BE2C (cell line): ENCODE measurements around the gene RIN3.

ENCODE experiments used
- DNase-seq: peaks from one replicate; pipeline ENCODE4 v3.0.0-alpha.2; 2020
- H3K27me3 ChIP-seq: fragments of 250-450 bp; sonication (Bioruptor Pico); 2 replicates; pipeline ENCODE4 v1.5.1; 2020; ENCODE audit warnings: mild to moderate bottlenecking
- H3K36me3 ChIP-seq: fragments of 250-450 bp; sonication (Bioruptor Pico); 2 replicates; pipeline ENCODE4 v1.5.1; 2020; ENCODE audit warnings: mild to moderate bottlenecking
- H3K4me1 ChIP-seq: fragments of 250-450 bp; sonication (Bioruptor Pico); 2 replicates; pipeline ENCODE4 v1.5.1; 2020
- H3K4me3 ChIP-seq: 2 replicates; pipeline ENCODE4 v1.5.1; 2011; ENCODE audit warnings: low read depth, low read length
- H3K9me3 ChIP-seq: fragments of 250-450 bp; sonication (Bioruptor Pico); 2 replicates; pipeline ENCODE4 v1.5.1; 2020
- CTCF ChIP-seq: IDR thresholded peaks from 2 replicates; pipeline ENCODE4 v1.5.1; 2012; ENCODE audit warnings: mild to moderate bottlenecking, low read depth, low read length

Gene RIN3

DNA sequence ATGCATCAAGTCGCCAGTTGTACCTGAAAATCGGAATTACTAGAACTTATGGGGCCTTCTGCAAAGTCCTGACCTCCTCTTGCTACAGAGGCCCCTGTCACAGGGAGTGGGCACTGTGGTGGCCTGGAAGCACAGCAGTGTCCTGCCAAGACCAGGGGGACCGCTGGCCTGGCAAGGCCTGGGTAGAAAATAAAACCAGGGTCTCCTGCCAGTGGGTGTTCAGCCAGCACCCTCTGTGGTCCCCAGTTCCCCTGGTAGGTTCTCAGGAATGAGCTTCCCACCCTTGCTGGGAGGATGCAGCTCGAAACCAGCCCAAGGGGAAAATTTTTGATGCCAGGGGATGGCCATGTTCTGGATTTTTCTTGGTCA is 43.9 kb downstream of the RIN3 start:
- Histone ChIP-seq H3K27me3 (no peaks in the 10 kb centered on the region), H3K4me1 (no peaks in the 10 kb centered on the region), H3K36me3 (no peaks in the 10 kb centered on the region), H3K9me3 (no peaks in the 10 kb centered on the region), H3K4me3 (no peak overlapping the region)
- DNase-seq = no peak
- TF ChIP-seq CTCF = no peak

DNA sequence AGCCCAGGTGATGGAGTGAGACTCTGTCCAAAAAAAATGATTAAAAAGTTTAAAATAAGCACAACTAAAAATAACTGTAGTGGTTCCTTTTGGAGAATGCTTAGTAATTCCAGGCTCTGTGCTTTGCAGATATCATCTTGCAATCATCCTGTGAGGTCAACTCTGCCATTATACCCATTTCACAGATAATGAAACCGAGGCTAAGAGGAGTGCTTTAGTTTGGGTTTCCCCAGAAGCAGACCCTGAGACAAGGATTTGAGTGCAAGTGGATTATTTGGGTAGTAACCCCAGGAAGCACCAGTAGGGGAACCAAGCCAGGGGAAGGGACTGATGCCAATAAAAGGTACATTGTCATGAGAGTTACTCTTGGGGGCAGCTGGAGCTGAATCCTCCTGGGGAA is 44.7 kb downstream of the RIN3 start:
- Histone ChIP-seq H3K9me3 (no peaks in the 10 kb centered on the region), H3K4me3 (no peak overlapping the region), H3K27me3 (no peaks in the 10 kb centered on the region), H3K4me1 (no peaks in the 10 kb centered on the region), H3K36me3 (no peaks in the 10 kb centered on the region)
- DNase-seq = no peak
- TF ChIP-seq CTCF = no peak

- DNase-seq = no peak
- H3K4me1 ChIP-seq = no peaks in the 10 kb centered on the region
- H3K27me3 ChIP-seq = no peaks in the 10 kb centered on the region
- no peak overlapping the region for H3K4me3 ChIP-seq
- no peaks in the 10 kb centered on the region for H3K36me3 ChIP-seq
- TF ChIP-seq CTCF = no peak
- H3K9me3 ChIP-seq = no peaks in the 10 kb centered on the region
Observed at GRCh38 chr14:92559486-92559885, 45.9 kb downstream of the RIN3 start.

- no peaks in the 10 kb centered on the region for H3K27me3 ChIP-seq
- DNase-seq = no peak
- no peaks in the 10 kb centered on the region for H3K9me3 ChIP-seq
- no peaks in the 10 kb centered on the region for H3K4me1 ChIP-seq
- TF ChIP-seq CTCF = no peak
- no peaks in the 10 kb centered on the region for H3K36me3 ChIP-seq
- no peak overlapping the region for H3K4me3 ChIP-seq
Observed at GRCh38 chr14:92560106-92560865, 46.7 kb downstream of the RIN3 start.

- no peak for TF ChIP-seq CTCF
- Histone ChIP-seq H3K36me3 (no peaks in the 10 kb centered on the region), H3K27me3 (no peaks in the 10 kb centered on the region), H3K4me1 (no peaks in the 10 kb centered on the region), H3K9me3 (no peaks in the 10 kb centered on the region), H3K4me3 (no peak overlapping the region)
- DNase-seq = no peak
Observed at GRCh38 chr14:92561906-92562479, 48.4 kb downstream of the RIN3 start.

- Histone ChIP-seq H3K27me3 (no peaks in the 10 kb centered on the region), H3K4me3 (no peak overlapping the region), H3K4me1 (0 out of 2 replicates have a peak, but pooled peaks cover 2% of the 10 kb centered on the region), H3K36me3 (no peaks in the 10 kb centered on the region), H3K9me3 (no peaks in the 10 kb centered on the region)
- no peak for TF ChIP-seq CTCF
- no peak for DNase-seq
Observed at GRCh38 chr14:92563359-92563758, 49.8 kb downstream of the RIN3 start.
